Measurements from ENCODE around the gene NHLRC3.
"Not testable (repeated sequence)": the region's sequence is repeated elsewhere in the genome, so short reads cannot be mapped to it uniquely, and the experiment has no call there.

Gene NHLRC3, protein sequence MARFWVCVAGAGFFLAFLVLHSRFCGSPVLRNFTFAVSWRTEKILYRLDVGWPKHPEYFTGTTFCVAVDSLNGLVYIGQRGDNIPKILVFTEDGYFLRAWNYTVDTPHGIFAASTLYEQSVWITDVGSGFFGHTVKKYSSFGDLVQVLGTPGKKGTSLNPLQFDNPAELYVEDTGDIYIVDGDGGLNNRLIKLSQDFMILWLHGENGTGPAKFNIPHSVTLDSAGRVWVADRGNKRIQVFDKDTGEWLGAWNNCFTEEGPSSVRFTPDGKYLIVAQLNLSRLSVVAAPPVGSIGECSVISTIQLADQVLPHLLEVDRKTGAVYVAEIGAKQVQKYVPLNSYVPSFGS

DNA sequence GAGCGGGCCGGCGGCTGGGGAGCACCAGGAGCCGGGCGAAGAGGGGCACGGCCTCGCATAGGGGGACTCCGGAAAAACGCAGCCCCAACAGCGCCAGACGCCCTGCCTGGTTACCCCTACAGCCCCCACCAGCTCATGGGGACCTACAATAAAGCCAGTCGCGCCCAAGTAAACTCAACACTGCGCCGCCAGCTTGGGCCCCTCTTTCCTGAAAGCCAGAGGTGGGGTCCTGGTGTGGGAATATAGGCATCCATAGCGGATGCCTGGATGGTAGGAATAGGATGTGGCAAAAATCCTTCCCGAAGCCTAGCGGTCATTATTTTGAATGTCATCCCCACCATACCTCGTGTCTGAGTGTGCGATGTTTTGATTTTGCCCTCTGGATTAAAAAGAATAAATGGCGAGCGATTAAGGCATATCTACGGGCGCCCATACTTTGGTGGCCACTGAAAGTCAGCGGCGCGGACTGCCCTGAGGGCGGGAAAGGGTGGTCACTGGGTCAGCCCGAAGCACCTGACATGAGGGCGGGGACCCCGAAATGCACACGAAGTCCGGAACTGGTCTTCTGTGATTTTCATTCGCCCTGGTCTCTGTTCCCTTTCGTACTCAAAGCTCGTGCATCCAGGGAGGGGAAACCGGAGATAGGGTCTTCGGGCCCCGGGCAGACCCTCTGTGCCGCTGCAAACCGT is at the start of gene NHLRC3, which contains the start of gene PROSER1:
Gene NHLRC3, plus strand, starts transcription at position 577 of the 689 bp plus-strand sequence. CDS start 184 bp downstream, outside the sequence.
Gene PROSER1, minus strand, starts transcription at position 210 of the 689 bp plus-strand sequence. CDS start 847 bp downstream, outside the sequence.
- DNase-seq = peak; percentile 93

DNA sequence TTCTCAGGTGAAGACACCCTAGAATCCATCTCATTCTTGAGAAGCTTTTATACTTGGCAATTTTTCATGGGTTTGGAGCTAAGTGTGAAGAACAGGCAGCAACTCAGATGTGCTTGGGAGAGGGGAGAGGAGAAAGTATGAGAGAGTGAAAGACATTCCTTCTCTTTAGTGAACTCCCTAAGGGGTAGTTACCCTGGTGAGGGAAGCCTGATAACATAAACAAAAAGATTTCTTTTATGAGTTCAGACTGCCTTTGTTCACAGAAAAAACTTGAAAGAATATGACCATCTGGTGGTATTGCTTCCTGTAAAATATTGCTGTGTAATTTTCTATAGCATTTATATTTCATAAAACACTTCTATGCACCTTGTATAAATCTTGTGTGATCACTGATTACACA is 47.6 kb upstream of the NHLRC3 start, which contains the start of gene STOML3:
Gene STOML3, minus strand, starts transcription at position 139 of the 400 bp plus-strand sequence. Its CDS starts 110 bp downstream, at position 29.
- no peak for DNase-seq

DNA sequence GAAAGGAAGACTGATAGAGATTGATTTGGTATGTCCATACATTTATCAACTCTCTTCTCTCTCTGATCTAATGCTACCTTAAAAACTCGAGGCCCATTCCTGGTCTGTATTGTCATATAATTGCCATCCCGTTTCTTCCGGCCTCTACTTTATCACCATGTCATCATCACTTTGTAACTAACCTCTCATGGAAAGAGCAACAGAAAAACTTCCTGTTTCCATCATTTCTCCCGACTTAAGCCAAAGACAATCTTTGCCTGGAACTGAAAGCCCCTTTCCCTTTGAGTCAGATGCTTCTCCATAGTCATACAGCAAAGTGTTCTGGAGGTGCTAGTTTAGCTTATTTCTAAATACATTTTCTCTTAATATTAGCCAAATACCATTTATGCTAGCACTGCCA is 44.9 kb upstream of the NHLRC3 start:
- no peak for DNase-seq

DNA sequence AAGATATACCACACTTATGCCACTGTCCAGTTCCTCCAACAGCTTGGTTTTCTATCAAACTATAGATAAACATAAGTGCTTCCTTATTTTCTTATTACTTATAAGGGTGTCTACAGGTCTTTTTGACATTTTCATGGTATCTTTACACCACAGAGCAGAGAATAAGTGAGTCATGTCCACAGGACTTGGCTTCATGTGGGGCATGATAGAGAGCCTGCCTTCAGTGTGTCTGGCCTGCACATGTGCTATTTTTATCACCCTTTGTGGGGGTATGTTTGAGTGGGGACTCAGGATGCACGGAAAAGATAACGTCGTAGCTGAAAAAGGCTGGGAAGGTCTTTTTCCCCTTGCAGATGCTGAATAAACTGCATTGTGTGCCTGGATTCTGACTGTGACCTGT is 39.5 kb upstream of the NHLRC3 start:
- no peak for DNase-seq

DNA sequence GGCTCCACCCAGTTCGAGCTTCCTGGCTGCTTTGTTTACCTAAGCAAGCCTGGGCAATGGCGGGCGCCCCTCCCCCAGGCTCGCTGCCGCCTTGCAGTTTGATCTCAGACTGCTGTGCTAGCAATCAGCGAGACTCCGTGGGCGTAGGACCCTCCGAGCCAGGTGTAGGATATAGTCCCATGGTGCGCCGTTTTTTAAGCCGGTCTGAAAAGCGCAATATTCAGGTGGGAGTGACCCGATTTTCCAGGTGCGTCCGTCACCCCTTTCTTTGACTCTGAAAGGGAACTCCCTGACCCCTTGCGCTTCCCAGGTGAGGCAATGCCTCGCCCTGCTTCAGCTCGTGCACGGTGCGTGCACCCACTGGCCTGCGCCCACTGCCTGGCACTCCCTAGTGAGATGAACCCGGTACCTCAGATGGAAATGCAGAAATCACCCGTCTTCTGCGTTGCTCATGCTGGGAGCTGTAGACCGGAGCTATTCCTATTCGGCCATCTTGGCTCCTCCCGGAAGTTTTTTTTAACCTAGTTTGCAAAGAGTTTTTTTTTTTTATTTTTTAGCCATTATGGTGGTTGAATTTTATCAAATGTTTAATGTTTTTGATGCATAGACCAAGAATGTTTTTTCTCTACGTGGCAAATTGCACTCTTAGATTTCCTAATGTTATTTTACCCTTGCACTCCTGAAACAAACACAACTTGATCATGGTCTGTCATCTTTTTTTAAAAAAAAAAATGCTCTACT is 31.7 kb upstream of the NHLRC3 start:
- not testable (repeated sequence) for DNase-seq

DNA sequence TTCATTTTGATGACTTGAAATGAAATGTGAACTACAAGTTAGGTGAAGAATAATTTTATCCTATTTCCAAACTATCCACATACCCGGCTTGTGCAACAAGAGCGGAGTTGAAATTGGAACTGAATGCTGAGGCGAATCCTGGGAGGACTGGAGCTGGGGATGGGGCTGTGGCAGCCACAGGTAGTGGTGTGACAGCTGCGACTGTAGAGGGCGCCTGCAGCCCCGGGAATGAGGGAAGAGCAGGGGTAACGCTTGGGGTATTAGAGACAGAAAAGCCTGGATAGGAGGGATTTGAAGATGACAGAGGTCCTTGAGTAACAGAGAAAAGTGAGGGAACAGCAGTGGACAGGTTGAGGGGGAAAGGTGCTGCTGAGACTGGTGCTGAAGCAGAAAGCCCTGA is 25.6 kb upstream of the NHLRC3 start:
- no peak for DNase-seq

DNA sequence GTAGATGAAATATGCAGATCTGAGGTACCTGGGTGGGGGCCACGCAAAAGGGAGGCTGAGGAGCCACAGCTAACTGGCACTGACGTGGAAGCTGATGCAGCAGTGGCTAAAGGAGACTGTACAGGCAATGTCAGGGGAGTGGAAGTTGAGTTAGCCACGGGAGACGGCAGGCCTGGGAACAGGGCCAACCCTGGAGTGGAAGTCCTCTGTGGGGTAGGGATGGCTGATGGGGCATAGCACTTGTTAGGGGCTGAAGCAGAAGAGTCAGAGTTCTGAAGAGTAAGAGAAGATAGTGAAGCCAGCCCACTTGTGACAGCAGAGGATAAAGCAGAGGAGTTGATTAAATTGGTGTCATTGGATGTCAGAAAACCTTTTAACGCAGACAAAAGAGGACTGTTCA is 24.8 kb upstream of the NHLRC3 start:
- DNase-seq = no peak

DNA sequence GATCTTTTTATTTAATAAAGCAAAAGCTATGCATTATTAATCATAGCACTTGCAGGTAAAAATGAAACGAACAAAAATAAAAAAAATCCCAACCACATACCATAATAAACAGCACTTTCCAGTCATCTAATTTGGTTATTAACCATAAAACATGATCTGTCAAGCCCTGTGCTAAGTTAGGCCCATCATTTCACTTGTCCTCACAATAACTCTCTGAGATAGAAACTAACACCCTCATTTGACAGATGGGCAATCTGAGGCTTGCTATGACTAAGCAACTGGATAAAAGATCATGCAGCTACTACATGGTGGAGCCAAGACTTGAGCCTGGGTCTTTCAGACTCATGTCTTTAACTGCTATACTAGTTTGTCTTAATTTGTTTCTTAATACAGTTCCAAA is 22.2 kb upstream of the NHLRC3 start:
- DNase-seq = no peak

DNA sequence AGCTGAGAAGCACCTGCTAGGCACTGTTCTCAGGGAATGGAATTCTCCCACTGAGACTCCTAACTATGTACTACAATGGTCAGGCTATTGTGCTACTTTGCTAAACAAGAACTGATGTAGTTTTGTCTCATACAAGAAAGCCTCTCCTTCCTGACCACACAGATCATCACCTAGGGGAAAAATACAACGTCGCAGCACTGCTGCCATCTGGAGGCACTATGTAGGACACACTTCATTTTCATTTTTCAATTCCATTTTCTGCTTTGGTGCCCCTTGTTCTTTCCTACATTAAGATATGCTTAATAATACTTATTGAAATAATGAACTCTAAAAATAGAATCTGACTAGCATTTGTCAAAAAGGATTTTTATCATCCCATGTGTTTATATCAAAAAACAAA is 21.5 kb upstream of the NHLRC3 start:
- no peak for DNase-seq

DNA sequence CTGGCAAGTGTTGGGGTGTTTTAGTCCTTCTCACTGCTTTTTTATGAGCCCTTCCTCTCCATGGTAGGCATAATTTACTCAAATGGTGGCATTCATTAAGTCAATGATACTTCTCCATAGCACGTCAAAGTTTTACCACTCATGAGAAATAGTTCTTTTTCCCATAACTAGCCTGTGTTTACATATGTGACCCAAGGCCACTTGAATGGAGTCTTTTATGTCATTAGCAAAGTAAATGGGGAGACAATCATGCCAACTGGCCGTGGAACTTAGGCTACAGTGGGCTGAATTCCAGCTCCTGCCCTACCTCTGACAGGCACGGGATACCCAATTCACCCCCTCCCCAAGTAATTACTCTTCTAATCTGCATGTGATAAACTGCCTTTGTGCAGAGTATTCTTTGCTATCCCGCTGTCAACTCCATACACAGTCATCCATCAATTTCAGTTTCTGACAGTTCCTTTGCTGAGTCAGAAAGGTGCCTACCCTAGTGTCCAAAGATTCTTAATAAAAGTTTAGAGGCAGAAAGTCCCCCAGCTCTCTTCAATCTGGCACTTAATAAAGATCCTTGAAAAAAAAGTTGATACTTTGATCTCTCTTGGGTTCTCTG is 17.3 kb upstream of the NHLRC3 start:
- no peak for DNase-seq

DNA sequence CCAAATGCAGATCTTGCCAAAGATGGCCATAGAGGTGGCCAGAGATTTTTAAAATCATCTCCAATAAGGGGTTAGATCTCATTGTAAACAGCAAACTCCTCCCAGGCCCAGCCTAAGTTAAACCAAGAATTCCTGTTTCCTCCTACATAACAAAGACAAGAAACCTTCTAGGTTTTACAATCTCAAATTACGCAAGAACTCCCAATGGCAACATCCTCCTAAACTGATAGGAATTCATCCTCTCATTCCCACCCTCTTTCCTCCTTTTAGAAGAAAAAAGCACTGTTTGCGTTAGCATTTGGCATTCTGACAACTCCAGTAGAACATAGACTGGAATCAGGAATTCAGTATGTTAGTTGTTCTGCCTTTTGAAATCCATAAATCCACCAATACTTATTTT is 14.9 kb upstream of the NHLRC3 start:
- DNase-seq = no peak

DNA sequence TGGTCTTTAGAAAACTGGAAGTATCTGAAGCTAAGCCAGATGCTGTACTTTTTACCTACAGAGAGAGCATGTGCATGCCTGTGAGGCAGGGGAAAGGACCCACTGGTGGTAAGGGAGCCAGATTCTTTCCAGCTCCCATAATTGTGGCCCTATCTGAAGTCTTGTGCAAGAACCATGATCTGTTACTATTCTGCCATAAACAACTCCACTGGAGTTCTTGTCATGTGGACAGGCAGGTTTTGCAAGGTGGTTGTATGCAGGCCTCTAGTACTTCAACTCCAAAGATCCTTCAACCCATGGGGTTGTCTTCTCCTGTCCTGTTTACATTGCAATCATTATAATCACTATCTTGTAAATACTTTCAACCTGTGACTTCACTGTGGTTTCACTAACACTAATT is 14.5 kb upstream of the NHLRC3 start:
- DNase-seq = no peak

DNA sequence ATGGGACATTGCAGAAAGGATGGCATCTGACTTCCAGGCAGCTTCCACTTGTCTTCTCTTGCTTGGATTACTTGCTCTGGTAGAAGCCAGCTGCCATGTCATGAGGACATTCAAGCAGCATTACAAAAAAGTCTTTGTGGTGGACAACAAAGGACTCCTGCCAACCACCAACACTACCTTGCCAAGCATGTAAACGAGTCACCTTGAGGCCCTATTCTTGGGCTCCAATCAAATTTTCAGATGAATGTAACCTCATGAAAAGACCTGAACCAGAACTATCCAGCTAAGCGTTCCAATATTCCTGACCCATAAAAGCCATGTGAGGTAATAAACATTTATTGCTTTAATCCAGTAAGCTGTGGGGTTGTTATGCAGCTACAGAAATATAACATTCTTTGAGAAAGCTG is 12.8 kb upstream of the NHLRC3 start:
- no peak for DNase-seq

DNA sequence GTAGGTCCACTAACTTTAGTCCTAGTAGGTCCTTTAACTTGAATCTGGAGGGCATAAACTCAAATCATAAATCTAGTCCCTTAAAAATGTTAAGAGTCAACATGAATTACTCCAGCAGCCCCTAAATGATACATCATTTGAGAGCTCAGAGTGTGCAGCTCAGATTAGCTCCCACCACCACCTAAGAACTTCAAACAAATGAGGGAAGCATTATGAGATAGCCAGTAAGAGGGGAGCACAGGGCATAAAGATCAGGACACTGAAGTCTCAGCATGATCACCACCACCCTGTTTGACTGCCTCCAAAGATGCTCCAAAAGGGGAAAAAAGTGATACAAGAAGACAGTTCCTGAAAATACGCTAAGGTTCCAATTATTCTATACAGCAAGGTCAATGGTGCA is 6.1 kb upstream of the NHLRC3 start:
- no peak for DNase-seq

DNA sequence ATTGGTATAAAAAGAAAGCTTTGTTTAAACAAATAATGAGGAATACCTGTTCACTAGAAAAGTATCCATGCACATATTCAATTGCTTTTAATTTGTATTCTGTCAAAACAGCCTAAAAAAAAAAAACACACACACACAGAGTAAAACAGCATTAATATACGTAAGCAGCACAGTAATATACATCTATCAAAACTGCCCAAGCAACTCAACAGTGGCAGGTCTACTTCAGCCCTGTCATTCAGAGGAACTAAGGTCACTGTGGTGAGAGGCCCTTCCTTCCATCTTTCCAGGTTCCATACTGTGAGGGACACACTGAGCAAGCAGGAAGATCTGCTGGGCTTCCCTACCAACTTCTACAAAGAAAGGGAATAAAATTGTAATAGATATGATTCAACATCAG is 4.2 kb upstream of the NHLRC3 start:
- DNase-seq = no peak

DNA sequence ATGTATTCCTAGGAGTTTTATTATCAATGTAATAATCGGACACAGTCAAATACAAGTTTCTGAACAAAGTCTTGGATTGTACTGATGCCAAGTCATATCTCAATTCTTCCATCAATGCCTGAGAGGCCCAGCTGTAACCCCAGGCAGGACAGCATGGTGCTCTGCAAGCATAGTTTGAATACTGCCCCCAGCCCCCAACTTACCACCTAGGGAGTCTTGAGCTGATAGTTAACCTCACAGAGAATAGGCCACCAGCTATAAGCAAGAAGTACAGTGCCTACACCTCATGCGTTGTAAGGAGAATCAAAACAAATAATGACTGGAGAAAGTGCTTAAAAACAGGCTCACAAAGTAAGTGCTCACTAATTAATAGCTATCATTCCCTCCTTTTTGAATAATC is 3.1 kb upstream of the NHLRC3 start:
- DNase-seq = no peak

DNA sequence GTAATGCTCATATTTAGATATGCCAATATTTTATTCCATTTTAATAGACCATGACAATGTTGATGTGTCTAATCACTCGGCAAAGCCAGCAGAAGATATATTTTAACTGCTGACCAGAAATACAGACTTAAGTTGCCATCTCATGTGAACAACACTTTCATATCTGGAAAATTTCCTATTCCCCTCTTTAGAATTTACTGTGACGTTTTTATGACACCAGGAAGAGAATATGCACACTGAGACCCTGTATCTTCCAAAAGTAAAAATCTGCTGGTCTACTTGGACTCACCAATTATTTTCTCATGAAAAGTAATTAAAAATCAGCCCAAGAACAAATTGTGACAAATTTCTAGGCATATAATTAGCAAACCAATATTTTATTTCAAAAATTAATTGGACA is 2.5 kb upstream of the NHLRC3 start:
- DNase-seq = no peak

DNA sequence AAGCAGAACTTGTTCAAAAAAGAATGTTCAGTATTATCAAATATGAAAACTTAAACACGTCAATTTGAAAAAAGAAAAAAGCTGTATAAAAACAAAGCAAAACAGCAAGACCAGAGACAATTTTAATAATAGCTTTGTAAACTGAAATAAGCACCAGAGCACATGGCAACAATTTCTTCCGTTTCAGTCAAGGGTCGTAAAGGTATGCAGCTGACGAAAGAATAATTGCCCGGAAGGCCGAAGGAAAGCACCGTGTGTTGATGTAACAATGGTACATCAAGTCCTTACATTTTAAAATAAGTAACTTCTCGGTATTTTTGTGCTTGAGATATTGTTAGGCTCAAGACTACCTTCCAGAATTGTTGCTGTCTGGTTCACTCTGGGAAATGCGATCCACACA is 2.0 kb upstream of the NHLRC3 start:
- no peak for DNase-seq

DNA sequence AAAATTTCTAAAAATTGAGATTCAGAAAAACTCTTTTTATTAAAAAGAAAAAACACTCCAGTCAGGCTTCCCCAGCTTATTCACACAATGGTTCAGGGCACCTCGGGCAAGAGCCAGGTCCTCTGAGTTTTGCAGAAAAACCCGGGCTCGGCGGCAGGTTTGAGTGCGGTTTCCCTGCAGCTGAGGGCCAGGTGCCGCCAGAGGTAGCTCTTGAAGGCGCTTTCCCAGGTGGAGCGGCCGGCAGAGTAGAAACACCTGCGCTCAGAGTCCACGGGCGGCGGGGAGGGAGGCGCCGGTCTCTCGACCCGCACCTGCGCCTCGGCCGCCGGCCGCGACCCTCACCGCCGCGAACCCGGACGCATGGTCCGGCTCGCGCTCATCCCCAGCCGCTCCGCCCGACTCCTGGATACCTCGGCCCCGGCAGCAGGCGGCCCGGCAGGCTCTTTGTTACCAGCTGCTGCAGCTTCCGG is 811 bp upstream of the NHLRC3 start:
- no peak for DNase-seq

DNA sequence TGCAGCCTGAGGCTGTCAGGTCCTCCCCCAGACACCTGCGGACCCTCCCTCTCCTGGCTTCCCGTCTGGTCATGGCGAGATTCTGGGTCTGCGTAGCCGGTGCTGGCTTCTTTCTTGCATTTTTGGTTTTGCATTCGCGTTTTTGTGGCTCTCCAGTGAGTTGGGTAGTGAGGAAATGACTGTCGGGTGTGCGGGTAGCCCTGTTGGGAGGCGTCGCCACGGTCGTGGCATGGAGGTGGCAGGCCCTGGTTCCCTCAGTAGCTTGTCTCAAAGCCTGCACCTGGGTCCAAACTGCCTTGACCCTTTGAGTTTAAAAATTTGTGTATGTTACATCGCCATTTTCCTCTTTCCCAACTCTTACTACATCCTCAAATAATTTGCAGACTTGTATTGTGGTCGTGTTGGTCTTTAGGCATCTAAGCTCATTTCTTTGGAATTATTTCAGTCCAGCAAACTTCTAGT is 344 bp downstream of the NHLRC3 start:
- DNase-seq = peak; percentile 37

DNA sequence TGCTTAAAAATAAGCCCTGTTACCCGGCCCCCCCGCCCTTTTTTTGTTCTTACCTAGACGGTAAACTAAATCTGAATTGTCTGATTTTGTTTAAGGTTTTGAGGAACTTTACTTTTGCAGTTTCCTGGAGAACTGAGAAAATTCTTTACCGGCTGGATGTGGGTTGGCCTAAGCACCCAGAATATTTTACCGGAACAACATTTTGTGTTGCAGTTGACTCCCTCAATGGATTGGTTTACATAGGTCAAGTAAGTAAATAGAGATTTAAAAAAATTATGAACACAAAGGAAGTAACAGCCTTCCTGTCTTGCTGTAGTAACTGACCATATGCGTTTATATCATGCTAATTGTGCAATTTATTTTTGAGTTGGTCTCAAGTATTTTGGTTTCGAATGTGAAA is 785 bp downstream of the NHLRC3 start:
- peak; percentile 73 for DNase-seq

DNA sequence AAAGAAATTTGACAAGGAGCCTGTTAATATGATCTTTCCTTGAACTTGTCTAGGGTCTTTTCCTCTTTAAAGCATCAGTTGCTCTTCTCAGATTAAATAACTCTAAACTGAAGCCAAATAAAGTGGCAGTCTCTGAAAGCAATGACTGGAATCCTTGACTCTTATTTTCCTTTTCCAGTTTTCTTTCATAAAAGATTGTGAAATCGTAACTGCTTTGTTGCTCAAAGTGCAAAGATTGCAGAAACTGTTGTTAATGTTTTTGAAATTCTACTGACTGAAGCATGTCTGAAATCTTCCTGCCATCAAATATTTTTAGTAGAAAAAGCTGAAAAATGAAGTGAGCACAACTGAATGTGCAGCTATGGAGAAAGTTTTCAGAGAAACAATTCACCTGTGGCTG is 1.9 kb downstream of the NHLRC3 start:
- peak; percentile 75 for DNase-seq

DNA sequence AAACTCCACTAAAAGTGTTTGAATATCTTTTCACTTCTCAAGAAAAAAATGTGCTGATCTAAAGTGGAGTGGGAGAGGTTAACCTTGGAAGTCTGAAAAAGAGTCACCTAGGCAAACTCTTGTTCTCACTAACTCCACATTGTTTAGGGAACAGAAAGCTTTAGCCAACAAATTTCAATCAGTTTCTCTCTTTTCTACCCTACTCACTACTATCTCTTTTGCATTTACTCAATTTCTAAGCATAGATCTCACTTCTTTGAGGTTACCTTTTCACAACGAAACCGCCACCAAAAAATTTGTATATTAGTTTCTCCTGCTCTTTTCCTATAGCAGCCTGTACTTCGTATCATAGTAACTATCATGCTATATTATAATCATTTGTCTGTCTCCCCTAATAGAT is 6.3 kb downstream of the NHLRC3 start:
- DNase-seq = no peak
